GM12892 (cell line): ENCODE measurements around the gene TUBB2A.

Experiments used
- POLR2A ChIP-seq: IDR thresholded peaks from 2 replicates; pipeline ENCODE4 v1.6.1; 2011; ENCODE audit warnings: low read depth, low read length, control low read depth
- POLR2AphosphoS5 ChIP-seq: IDR thresholded peaks from 2 replicates; pipeline ENCODE4 v1.6.1; 2011; ENCODE audit warnings: low read depth, low read length, control low read depth

GRCh38 chr6:3139090-3139903 is 18.0 kb downstream of the TUBB2A start:
- no peak for TF ChIP-seq POLR2AphosphoS5
- TF ChIP-seq POLR2A = no peak
